ENCODE data around the gene HOXC9. TPM values are rescaled to one million over a fixed set of nuclear protein-coding genes. Genes with fewer than 3 reads are reported as not detected.

HOXC9 gene
- total and polyA plus RNA-seq, 7 donors = 6.4 to 31.1 (median 11.3) TPM

GRCh38 chr12:53951577-53952334, 48.2 kb upstream of the HOXC9 start:
- no peak for TF ChIP-seq CTCF (IDR thresholded peaks at IDR 0.05)
- Histone ChIP-seq H3K27me3 (ENCODE audit: insufficient read depth in 3 of 3, low read length in 2 of 3) (peaks cover 0 to 96% (median 61%) of the 10 kb centered on the region in 3 donors), H3K36me3 (ENCODE audit: insufficient read depth in 1 of 2, low read depth in 1 of 2) (no peaks in the 10 kb centered on the region), H3K9me3 (no peaks in the 10 kb centered on the region), H3K27ac (no peak overlapping the region), H3K4me1 (no peaks in the 10 kb centered on the region), H3K4me3 (no peak overlapping the region)
- DNase-seq (peak in 1 of 2 donors; percentile 54), ATAC-seq (no peak)
- intact Hi-C loops (cut with DNase I) = loop anchor here in 1 of 2 donors (10.0 kb wide), 1 partner anchor 167 kb away; no protein-coding TSS in a partner anchor
- 15 to 21% (median 16%) methylated on average over 47 of the region's 47 CpGs for WGBS, 3 donors

- DNase-seq = no peak
- Histone ChIP-seq H3K27ac (no peak overlapping the region), H3K36me3 (ENCODE audit: insufficient read depth in 1 of 2, low read depth in 1 of 2) (no peaks in the 10 kb centered on the region), H3K4me1 (no peaks in the 10 kb centered on the region), H3K9me3 (no peaks in the 10 kb centered on the region), H3K27me3 (ENCODE audit: insufficient read depth in 3 of 3, low read length in 2 of 3) (peaks cover 0 to 98% (median 64%) of the 10 kb centered on the region in 3 donors), H3K4me3 (no peak overlapping the region)
- intact Hi-C loops (cut with DNase I) = loop anchor here in 1 of 2 donors (10.0 kb wide), 1 partner anchor 168 kb away; no protein-coding TSS in a partner anchor
- no peak for ATAC-seq
- WGBS, 3 donors = 51 to 73% (median 64%) methylated on average over 13 of the region's 13 CpGs
- no peak for TF ChIP-seq CTCF (IDR thresholded peaks at IDR 0.05)
These were observed 47.6 kb upstream of the HOXC9 start for GRCh38 chr12:53952335-53952694.

DNA sequence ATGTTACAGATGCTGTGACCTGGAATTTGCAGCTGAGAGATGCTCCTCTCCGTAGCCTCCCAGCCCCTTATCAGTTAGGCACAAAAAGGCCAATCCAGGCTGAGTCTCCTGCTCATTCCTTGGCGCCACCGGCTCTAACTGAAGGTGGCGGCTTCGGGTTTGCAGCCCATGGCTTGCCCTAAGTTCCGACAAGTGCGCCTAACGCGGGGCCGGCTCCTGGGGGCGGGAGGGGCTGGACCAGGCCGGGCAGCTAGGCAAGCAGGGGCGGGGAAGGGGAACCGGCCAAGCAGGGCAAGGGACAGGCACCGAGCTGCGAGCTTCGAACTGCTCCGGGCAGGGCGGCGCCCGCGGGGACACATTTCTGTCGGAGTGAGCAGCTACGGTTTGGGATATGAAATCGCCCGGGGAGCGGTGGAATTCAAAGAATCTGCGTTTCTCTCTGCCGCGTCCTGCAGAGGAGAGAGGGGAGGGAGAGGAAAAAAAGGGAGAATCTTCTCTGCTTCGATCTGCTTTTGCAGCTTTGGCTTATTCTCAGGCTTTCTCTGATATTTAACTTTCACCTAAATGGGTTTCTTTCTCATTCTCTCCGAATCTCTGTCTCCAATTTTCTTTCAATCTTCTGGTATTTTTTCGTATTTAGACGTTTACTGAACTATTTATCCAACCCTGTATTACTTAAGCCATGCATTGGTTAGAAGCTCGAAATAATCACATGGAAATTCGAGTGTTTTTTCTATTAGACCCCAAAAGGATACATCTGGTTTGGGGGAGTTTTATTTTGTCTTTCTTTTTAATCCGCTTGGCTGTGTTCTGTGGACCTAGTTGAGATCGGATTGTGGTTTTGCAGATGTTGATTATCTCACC, 46.9 kb upstream of the HOXC9 start:
- no peak overlapping the region for H3K27ac ChIP-seq
- TF ChIP-seq CTCF (IDR thresholded peaks at IDR 0.05) = no peak
- peaks cover 0 to 99% (median 70%) of the 10 kb centered on the region in 3 donors for H3K27me3 ChIP-seq (ENCODE audit: insufficient read depth in 3 of 3, low read length in 2 of 3)
- no peak overlapping the region for H3K4me3 ChIP-seq
- no peaks in the 10 kb centered on the region for H3K4me1 ChIP-seq
- WGBS, 3 donors = 29 to 47% (median 47%) methylated on average over 38 of the region's 38 CpGs
- ATAC-seq (no peak), DNase-seq (no peak)
- H3K9me3 ChIP-seq = no peaks in the 10 kb centered on the region
- intact Hi-C loops (cut with DNase I) = loop anchor here in 1 of 2 donors (10.0 kb wide), 1 partner anchor 168 kb away; no protein-coding TSS in a partner anchor
- no peaks in the 10 kb centered on the region for H3K36me3 ChIP-seq (ENCODE audit: insufficient read depth in 1 of 2, low read depth in 1 of 2)

- Histone ChIP-seq H3K4me1 (no peaks in the 10 kb centered on the region), H3K9me3 (no peaks in the 10 kb centered on the region), H3K4me3 (peak overlapping the region; percentile 38), H3K27ac (no peak overlapping the region), H3K27me3 (ENCODE audit: insufficient read depth in 3 of 3, low read length in 2 of 3) (peaks cover 0 to 100% (median 69%) of the 10 kb centered on the region in 3 donors), H3K36me3 (ENCODE audit: insufficient read depth in 1 of 2, low read depth in 1 of 2) (no peaks in the 10 kb centered on the region)
- ATAC-seq (no peak), DNase-seq (no peak)
- intact Hi-C loops (cut with DNase I) = loop anchor here in 1 of 2 donors (10.0 kb wide), 1 partner anchor 169 kb away; no protein-coding TSS in a partner anchor
- 50 to 60% (median 51%) methylated on average over 19 of the region's 19 CpGs for WGBS, 3 donors
- TF ChIP-seq CTCF (IDR thresholded peaks at IDR 0.05) = no peak
These were observed 45.9 kb upstream of the HOXC9 start for GRCh38 chr12:53953831-53954693.

Measured in psoas muscle (tissue), 8 donors.